Upper lobe of right lung (tissue), 1 donor: ENCODE data around the gene IL1RL2. TPM values are rescaled to one million over a fixed set of nuclear protein-coding genes. Genes with fewer than 3 reads are reported as not detected.

Experiments
- ATAC-seq: fragments of 200-7000 bp; cut with Tn5 transposase; one replicate; pipeline ENCODE4 v1.9.1; 2020; ENCODE audit warnings: mild to moderate bottlenecking, moderate library complexity
- DNase-seq: peaks from one replicate; pipeline ENCODE4 v3.0.0-alpha.2; 2020
- H3K27ac ChIP-seq: fragments of 200-600 bp; one replicate; pipeline ENCODE4 v1.8.0; 2022
- H3K27me3 ChIP-seq: fragments of 200-600 bp; one replicate; pipeline ENCODE4 v1.8.0; 2022; ENCODE audit warnings: mild to moderate bottlenecking
- H3K36me3 ChIP-seq: fragments of 200-600 bp; one replicate; pipeline ENCODE4 v1.8.0; 2022
- H3K4me1 ChIP-seq: fragments of 200-600 bp; one replicate; pipeline ENCODE4 v1.8.0; 2022
- H3K4me3 ChIP-seq: fragments of 200-600 bp; one replicate; pipeline ENCODE4 v1.8.0; 2022; ENCODE audit warnings: mild to moderate bottlenecking
- H3K9me3 ChIP-seq: fragments of 200-600 bp; one replicate; pipeline ENCODE4 v1.8.0; 2022
- intact Hi-C: fragments of 100-400 bp; cut with DNase I; formaldehyde crosslinking; loops from one replicate; pipeline ENCODE4 v1.11.0; 2022
- total RNA-seq: library from RNA; stranded (reverse); fragmentation: NEBNext Ultra II Directional; extraction: Animal tissue kit (Norgen Biotek cat#: 25700); gene quantifications from one replicate; pipeline ENCODE4 v1.2.1, GENCODE V29; 2021
- TF ChIP-seq, protein P1 (sequence below): fragments of 200-600 bp; IDR thresholded peaks from one replicate; pipeline ENCODE4 v1.8.0; 2022; ENCODE audit warnings: antibody characterized with exemption
- donor health status: DM: no; HTN: yes; CAD: no; lungs with severe emphysema.

Gene IL1RL2
- total RNA-seq, 1 donor from 2014 or later = 0.58 TPM

DNA sequence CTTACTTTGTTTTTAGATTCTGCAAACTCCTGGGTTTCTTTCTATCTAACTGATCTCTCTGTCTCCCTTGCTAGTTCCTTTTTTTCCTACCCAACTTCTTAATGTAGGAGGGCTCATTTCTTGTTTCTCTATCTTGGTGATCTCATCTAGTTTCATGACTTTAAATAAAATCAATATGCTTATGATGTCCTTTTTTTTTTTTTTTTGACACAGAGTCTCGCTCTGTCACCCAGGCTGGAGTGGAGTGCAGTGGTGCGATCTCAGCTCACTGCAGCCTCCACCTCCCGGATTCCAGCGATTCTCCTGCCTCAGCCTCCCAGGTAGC lies 82.3 kb downstream of the IL1RL2 start:
- H3K9me3 ChIP-seq = no peaks in the 10 kb centered on the region
- H3K27ac ChIP-seq = no peak overlapping the region
- intact Hi-C loops = no loop called here
- no peaks in the 10 kb centered on the region for H3K27me3 ChIP-seq
- H3K4me3 ChIP-seq = no peak overlapping the region
- peaks cover 10% of the 10 kb centered on the region for H3K4me1 ChIP-seq
- no peak for DNase-seq
- no peaks in the 10 kb centered on the region for H3K36me3 ChIP-seq
- no peak for ATAC-seq
- TF ChIP-seq, protein P1, sequence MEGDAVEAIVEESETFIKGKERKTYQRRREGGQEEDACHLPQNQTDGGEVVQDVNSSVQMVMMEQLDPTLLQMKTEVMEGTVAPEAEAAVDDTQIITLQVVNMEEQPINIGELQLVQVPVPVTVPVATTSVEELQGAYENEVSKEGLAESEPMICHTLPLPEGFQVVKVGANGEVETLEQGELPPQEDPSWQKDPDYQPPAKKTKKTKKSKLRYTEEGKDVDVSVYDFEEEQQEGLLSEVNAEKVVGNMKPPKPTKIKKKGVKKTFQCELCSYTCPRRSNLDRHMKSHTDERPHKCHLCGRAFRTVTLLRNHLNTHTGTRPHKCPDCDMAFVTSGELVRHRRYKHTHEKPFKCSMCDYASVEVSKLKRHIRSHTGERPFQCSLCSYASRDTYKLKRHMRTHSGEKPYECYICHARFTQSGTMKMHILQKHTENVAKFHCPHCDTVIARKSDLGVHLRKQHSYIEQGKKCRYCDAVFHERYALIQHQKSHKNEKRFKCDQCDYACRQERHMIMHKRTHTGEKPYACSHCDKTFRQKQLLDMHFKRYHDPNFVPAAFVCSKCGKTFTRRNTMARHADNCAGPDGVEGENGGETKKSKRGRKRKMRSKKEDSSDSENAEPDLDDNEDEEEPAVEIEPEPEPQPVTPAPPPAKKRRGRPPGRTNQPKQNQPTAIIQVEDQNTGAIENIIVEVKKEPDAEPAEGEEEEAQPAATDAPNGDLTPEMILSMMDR = no peak

- intact Hi-C loops = no loop called here
- Histone ChIP-seq H3K9me3 (no peaks in the 10 kb centered on the region), H3K27ac (no peak overlapping the region), H3K4me3 (no peak overlapping the region), H3K36me3 (no peaks in the 10 kb centered on the region), H3K4me1 (peaks cover 10% of the 10 kb centered on the region), H3K27me3 (no peaks in the 10 kb centered on the region)
- no peak for DNase-seq
- ATAC-seq = peak; percentile 19
- TF ChIP-seq, protein P1 = no peak
These were observed 85.0 kb downstream of the IL1RL2 start for GRCh38 chr2:102271844-102272243.

DNA sequence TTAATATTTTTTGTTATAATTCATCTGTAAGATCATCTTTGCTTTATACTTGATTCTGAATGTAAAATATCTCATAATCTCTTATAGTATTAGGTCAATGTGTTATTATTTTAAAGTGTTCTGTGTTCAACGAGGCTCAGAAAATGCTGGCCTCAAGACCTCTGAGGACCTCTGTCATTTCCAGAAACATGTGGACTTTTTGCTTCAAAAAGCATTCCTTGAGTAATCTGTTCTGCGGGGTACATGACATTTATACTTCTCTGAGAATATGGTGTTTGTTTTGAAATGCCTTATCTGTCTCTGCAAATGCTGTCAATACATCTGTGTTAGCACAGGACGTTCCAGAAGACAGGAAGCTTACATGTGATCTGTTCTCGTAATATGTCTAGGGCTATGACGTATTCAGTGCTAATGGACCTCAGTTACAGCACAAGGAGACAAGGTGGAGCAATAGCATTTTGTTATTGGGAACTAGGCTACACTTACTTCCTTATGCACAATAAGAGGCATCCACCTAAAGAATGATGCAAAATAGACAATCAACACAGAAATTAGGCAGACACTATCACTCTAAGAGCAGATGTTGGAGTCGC lies 86.9 kb downstream of the IL1RL2 start:
- ATAC-seq (peak; percentile 91), DNase-seq (no peak)
- Histone ChIP-seq H3K9me3 (no peaks in the 10 kb centered on the region), H3K4me3 (no peak overlapping the region), H3K27me3 (no peaks in the 10 kb centered on the region), H3K27ac (peak overlapping the region; percentile 74), H3K4me1 (peaks cover 7% of the 10 kb centered on the region), H3K36me3 (no peaks in the 10 kb centered on the region)
- TF ChIP-seq, protein P1 = no peak
- intact Hi-C loops = no loop called here

DNA sequence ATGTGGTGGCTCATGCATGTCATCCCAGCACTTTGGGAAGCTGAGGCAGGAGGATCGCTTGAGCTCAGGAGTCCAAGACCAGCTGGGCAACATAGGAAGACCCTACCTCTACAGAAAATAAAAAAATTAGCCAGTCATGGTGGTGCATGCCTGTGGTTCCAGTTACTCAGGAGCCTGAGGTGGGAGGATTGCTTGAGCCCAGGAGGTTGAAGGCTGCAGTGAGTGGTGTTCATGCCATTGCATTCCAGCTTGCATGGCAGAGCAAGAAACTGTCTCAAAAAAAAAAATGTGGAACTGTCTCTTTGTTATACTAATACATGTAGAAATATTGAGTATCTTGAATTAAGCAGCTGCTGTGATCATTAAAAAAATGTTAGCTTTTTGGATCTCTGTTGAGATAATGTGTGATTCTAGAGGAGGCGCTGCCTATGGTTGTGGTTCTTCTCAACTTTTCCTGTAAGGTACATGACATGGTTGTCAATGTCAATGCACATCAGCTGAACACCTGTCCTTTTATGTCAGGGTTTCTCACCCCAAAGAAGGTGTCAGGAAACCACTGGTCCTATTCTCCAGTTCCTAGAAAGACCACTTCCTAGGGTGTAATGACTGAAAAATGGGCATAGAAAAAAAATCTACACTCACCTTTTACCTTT lies 89.9 kb downstream of the IL1RL2 start:
- TF ChIP-seq, protein P1 = no peak
- Histone ChIP-seq H3K36me3 (no peaks in the 10 kb centered on the region), H3K27me3 (no peaks in the 10 kb centered on the region), H3K4me3 (no peak overlapping the region), H3K4me1 (peaks cover 4% of the 10 kb centered on the region), H3K9me3 (no peaks in the 10 kb centered on the region), H3K27ac (no peak overlapping the region)
- no peak for DNase-seq
- no peak for ATAC-seq
- intact Hi-C loops = no loop called here

- ATAC-seq (no peak), DNase-seq (no peak)
- Histone ChIP-seq H3K27ac (no peak overlapping the region), H3K4me1 (peaks cover 4% of the 10 kb centered on the region), H3K27me3 (no peaks in the 10 kb centered on the region), H3K9me3 (no peaks in the 10 kb centered on the region), H3K4me3 (no peak overlapping the region), H3K36me3 (no peaks in the 10 kb centered on the region)
- TF ChIP-seq, protein P1 = no peak
- intact Hi-C loops = no loop called here
These were observed 90.4 kb downstream of the IL1RL2 start for GRCh38 chr2:102277202-102277700.
